ENCODE measurements around the gene TSPO2. TPM values are rescaled to one million over a fixed set of nuclear protein-coding genes. Genes with fewer than 3 reads are reported as not detected.

The TSPO2 gene
- total and polyA plus RNA-seq, 2 of the 4 experiments (the other 2 are of a cell fraction) = not detected

GRCh38 chr6:41027241-41027640 is 15.0 kb upstream of the TSPO2 start:
- Histone ChIP-seq H2BK15ac (ENCODE audit: low read depth, low read length) (no peak overlapping the region), H3K9me3 (ENCODE audit: control insufficient read depth, insufficient read depth, low read length) (no peaks in the 10 kb centered on the region), H4K20me1 (ENCODE audit: insufficient read depth, low read length) (no peaks in the 10 kb centered on the region), H4K8ac (ENCODE audit: low read depth in 2 of 2, low read length in 2 of 2) (peak overlapping the region; percentile 31 to 37; a peak in 1 of 4 replicates), H3K9ac (ENCODE audit: low read depth, low read length) (no peak overlapping the region), H3K4me1 (ENCODE audit: control insufficient read depth, insufficient read depth, low read length) (peaks cover 4% of the 10 kb centered on the region; the same call in 1 of the 2 replicates), H2BK120ac (ENCODE audit: low read depth, low read length) (no peak overlapping the region), H3K36me3 (ENCODE audit: control insufficient read depth, insufficient read depth, low read length) (no peaks in the 10 kb centered on the region), H2AK5ac (ENCODE audit: low read depth, low read length) (no peak overlapping the region), H2AK9ac (replicated peaks; ENCODE audit: low read depth, low read length, poor library complexity) (no peak overlapping the region), H3K4me3 (ENCODE audit: insufficient read depth, low read depth, low read length) (no peak overlapping the region), H3K4me2 (ENCODE audit: low read depth, low read length) (no peak overlapping the region; the same call in 1 of the 2 replicates), H2AFZ (replicated peaks; ENCODE audit: low read length, poor library complexity) (peak overlapping the region; percentile 96), H3K56ac (ENCODE audit: extremely low read depth, insufficient read depth, low read length) (no peak overlapping the region), H3K4ac (ENCODE audit: low read depth, low read length) (no peak overlapping the region), H3K14ac (replicated peaks; ENCODE audit: low read depth, low read length) (no peak overlapping the region), H3K18ac (ENCODE audit: low read depth, low read length) (no peak overlapping the region), H2BK5ac (ENCODE audit: low read depth, low read length, poor library complexity, severe bottlenecking) (no peak overlapping the region), H3K79me1 (ENCODE audit: low read depth in 1 of 2, low read length in 2 of 2) (no peaks in the 10 kb centered on the region), H4K5ac (ENCODE audit: low read depth, low read length) (no peak overlapping the region), H3K27me3 (ENCODE audit: control insufficient read depth, insufficient read depth, low read length) (peaks cover 7% of the 10 kb centered on the region; the same call in 1 of the 2 replicates), H3K9me1 (ENCODE audit: insufficient read depth, low read length) (no peaks in the 10 kb centered on the region), H2BK20ac (ENCODE audit: low read depth, low read length) (no peak overlapping the region), H4K91ac (ENCODE audit: insufficient read depth, low read depth, low read length) (no peak overlapping the region), H3K23ac (ENCODE audit: low read depth, low read length) (no peak overlapping the region), H3K27ac (ENCODE audit: insufficient read depth, low read length) (no peak overlapping the region)
- intact Hi-C loops (cut with micrococcal nuclease) (loop anchor here (10.0 kb wide), 1 partner anchor 1682 kb away; no protein-coding TSS in a partner anchor), in situ Hi-C loops (cut with MboI; ENCODE audit: low sequenced_read_pairs) (loop anchor here (10.0 to 25.0 kb wide), 3 partner anchors 472 to 1665 kb away; no protein-coding TSS in a partner anchor), dilution Hi-C loops (cut with HindIII; ENCODE audit: low sequenced_read_pairs, unreplicated experiment) (no loop called here)
- CTCF ChIA-PET = interaction anchor here (1.2 to 2.5 kb wide), 5 partner anchors 13 to 132 kb away, joined by 3 to 24 read pairs (median 6); no protein-coding TSS in a partner anchor
- DNase-seq = no peak
- POLR2A ChIA-PET (ENCODE audit: unreplicated experiment) = no interaction called here
- ATAC-seq (ENCODE audit: low read depth) = no peak
- 80% methylated on average over 2 of the region's 4 CpGs; no CpG with 5 or more reads in 1 of the 2 experiments for WGBS, 2 experiments (ENCODE audit: extremely low coverage in 2 of 2, insufficient read length in 1 of 2)
- no peak for TF ChIP-seq MXI1 (IDR thresholded peaks at IDR 0.05; ENCODE audit: borderline replicate concordance, low read depth, low read length)
- TF ChIP-seq POLR2A (IDR thresholded peaks at IDR 0.05; ENCODE audit: low read depth, low read length) = no peak
- no peak for TF ChIP-seq CEBPB (IDR thresholded peaks at IDR 0.05; ENCODE audit: low read depth, low read length)
- TF ChIP-seq NFE2L2 (IDR thresholded peaks at IDR 0.05; ENCODE audit: low read depth, low read length) = no peak
- TF ChIP-seq USF2 (IDR thresholded peaks at IDR 0.05; ENCODE audit: low read depth, low read length) = no peak
- TF ChIP-seq RCOR1 (IDR thresholded peaks at IDR 0.05; ENCODE audit: insufficient replicate concordance, low read length) = no peak
- no peak for TF ChIP-seq CTCF (conservative IDR thresholded peaks at IDR 0.05; ENCODE audit: low read depth, low read length)
- TF ChIP-seq MAFK (IDR thresholded peaks at IDR 0.05; ENCODE audit: low read depth, low read length) = no peak
- no peak for TF ChIP-seq BHLHE40 (IDR thresholded peaks at IDR 0.05; ENCODE audit: low read depth, low read length)
- TF ChIP-seq, protein P1, sequence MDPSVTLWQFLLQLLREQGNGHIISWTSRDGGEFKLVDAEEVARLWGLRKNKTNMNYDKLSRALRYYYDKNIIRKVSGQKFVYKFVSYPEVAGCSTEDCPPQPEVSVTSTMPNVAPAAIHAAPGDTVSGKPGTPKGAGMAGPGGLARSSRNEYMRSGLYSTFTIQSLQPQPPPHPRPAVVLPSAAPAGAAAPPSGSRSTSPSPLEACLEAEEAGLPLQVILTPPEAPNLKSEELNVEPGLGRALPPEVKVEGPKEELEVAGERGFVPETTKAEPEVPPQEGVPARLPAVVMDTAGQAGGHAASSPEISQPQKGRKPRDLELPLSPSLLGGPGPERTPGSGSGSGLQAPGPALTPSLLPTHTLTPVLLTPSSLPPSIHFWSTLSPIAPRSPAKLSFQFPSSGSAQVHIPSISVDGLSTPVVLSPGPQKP (IDR thresholded peaks at IDR 0.05; ENCODE audit: borderline replicate concordance, low read depth, low read length) = no peak
- no peak for TF ChIP-seq SMC3 (IDR thresholded peaks at IDR 0.05; ENCODE audit: low read depth, low read length)
- TF ChIP-seq FOS (IDR thresholded peaks at IDR 0.05; ENCODE audit: low read depth, low read length) = no peak
- no peak for TF ChIP-seq RAD21 (IDR thresholded peaks at IDR 0.05; ENCODE audit: low read length)
- TF ChIP-seq MAZ (IDR thresholded peaks at IDR 0.05; ENCODE audit: borderline replicate concordance, low read depth, low read length) = no peak
- TF ChIP-seq CHD1 (IDR thresholded peaks at IDR 0.05; ENCODE audit: low read depth, low read length) = no peak
- no peak for TF ChIP-seq RFX5 (IDR thresholded peaks at IDR 0.05; ENCODE audit: low read depth, low read length)
- BruUV-seq (replicated peaks) = no TSS peak
